Kidney glomerular epithelial cell (primary cell): ENCODE results near the gene TTYH1.
"Not testable (repeated sequence)": the region's sequence is repeated elsewhere in the genome, so short reads cannot be mapped to it uniquely, and the experiment has no call there.

Experiments
- DNase-seq: peaks from one replicate; lab custom pipeline; 2025; lab: John Stamatoyannopoulos, UW

TTYH1 gene

DNA sequence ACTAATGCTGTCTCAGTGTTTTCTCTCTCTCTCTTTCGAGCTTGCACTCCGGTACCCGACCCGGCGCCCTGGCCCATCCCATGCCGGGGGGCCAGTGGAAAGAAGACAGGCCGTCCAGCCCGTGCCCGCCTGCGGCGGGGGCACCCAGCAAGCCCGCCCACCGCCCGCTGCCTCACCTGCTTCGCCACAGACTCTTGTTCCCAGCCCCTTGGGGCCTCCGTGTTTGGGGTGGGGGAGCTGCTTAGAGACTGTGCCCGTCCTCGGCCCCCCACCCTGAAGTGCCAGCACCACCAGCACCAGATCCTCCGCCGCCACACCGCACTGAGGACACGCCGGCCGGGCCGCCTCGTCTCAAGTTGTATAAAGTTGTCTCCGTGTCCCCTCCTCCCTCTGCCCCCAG lies 45.9 kb downstream of the TTYH1 start:
- DNase-seq, result no peak

GRCh38 chr19:54461613-54462012 lies 46.3 kb downstream of the TTYH1 start:
- DNase-seq, result peak; percentile 62

DNA sequence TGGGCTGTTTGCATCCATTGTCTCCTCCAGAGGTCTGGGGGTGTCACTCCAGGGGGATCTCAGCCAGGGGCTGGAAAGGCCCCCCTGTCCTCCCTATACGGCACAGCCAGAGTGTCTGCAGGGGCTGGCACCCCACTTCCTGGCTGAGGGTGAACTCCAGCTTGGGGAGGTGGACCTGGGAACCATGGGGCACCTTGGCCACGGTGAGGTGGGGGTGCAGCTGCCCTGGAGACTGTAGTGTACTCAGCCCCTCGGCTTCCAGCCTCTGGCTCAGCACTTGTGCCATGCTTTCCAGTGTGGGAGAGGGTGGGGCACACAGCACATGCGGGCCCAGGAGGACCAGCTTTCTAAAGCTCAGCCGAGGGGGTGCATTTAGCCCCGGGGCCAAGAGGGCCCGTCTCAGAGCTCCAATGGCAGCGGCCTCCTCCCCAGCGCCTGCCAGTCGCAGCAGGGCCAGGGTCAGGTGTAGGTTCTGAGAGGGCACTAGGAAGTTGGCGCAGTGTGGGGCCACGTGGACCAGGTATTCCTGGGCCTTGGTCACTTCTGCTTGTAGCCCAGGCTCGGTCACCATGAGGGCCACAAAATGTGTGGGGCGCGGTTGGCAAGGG lies 46.9 kb downstream of the TTYH1 start:
- DNase-seq, result no peak

- DNase-seq, result no peak
Measured at GRCh38 chr19:54462655-54463530, 47.6 kb downstream of the TTYH1 start.

DNA sequence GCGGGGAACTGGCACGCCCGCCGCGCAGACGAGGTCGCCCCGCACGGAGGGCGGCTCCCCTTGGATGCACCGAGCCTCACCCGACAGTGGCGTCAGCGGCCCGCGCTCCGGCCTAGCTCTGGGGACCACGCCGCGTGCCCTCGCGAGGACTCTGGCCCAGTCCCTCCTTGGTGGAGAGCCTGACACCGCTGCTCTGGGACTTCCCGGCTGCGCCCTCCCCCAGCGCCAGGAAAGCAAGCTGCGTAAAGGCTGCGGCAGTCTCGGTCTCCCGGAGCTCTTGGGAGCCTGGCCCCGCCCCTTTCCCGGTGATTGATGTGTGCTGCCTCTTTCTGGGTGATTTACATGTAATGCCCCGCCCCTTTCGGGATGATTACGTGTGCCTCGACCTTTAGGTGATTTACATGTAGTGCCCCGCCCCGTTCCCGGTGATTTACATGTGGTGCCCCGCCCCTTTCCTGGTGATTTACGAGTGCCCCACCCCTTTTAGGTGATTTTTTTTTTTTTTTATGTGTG lies 48.3 kb downstream of the TTYH1 start, which contains the start of gene LENG9:
LENG9 (minus strand) TSS at position 248 of the 513 bp plus-strand sequence. CDS start 252 bp downstream, outside the sequence.
- peak; percentile 96 for DNase-seq

DNA sequence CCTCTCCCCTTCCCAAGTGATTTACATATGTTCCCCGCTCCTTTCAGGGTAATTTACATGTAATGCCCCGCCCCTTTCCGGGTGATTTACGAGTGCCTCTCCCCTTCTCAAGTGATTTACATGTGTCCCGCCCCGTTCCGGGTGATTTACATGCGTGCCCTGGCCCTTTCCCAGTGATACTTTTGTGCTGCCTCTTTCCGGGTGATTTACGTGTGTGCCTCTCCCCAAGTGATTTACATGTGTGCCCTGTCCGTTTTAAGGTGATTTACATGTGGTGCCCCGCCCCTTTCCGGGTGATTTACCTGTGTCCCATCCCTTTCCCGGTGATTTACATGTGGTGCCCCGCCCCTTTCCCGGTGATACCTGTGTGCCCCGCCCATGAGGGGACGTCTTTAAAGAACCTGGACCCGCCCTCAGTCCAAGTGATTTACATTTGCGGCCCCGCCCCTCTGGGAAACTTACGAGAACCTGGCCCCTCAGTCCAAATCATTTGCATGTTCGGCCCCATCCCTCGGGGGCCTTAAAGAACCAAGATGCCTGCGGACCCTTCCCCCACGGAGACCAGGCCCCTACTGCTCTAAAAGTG lies 48.9 kb downstream of the TTYH1 start:
- DNase-seq, result peak; percentile 95

GRCh38 chr19:54464630-54465425 lies 49.6 kb downstream of the TTYH1 start:
- DNase-seq, result peak; percentile 63

GRCh38 chr19:54465426-54466109 lies 50.3 kb downstream of the TTYH1 start:
- DNase-seq, result no peak

GRCh38 chr19:54466110-54466480 lies 50.8 kb downstream of the TTYH1 start:
- not testable (repeated sequence) for DNase-seq

- DNase-seq, result no peak
Measured at GRCh38 chr19:54469496-54469934, 54.3 kb downstream of the TTYH1 start.

DNA sequence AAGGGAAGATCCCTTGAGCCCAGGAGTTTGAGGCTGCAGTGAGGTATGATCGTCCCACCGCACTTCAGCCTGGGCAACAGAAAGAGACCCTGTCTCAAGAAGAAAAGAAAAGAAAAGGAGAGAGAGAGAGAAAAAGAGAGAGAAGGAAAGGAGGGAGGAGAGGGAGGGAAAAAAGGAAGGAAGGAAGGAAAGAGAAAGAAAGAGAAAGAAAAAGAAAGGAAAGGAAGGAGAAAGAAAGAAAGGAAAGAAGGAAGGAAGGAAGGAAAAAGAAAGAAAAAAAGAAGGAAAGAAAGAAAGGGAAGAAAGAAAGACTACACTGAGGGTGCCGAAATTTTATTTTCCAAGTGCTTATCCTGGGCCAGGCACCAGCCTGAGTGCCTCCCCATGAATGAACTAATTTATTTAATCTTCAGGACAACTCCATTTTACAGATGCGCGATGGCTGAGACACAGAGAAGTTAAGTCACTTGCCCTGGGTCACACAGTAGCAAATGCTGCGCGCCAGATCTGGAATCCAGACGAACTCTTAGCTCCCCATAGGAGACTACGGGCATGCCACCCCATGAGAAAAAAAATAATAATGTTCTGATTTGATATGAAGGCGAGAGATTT lies 55.1 kb downstream of the TTYH1 start:
- no peak for DNase-seq

DNA sequence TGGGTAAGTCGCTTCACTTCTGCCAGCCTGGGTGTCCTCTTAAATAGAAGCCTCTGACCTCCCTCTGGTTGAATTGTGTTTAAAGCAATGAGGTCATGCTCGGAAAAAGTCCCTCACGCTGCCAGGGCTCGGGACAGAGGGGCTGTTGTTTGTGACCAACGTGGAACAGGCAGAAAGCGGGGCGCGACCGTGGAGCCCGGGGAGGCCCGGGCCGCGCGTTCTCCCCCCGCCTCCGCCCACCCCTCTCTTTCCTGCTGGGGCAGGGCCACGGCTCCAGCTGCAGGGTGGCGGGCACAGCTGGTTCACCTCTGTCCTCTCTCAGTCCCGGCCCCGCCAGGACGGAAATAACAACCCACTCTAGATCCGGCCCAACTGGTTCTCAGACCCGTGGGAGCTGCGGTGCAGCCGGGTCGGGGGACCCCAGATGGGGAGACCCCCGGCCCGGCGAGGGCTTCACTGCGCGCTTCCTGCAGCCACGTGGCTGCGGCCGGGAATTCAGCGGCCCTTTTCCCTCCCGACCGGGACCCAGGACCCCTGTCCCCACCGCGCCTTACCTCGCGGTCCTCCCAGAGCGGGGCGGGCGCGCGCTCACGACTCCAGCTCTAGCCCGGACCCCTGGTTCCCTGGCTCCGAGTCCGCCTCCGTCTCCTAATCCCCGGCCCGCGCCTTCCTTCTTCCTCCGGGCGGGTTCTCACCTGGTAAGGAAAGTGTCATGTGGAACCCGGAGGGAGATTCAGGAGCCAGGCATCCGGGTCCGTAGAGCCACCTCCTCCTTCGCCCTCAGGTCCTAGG lies 55.9 kb downstream of the TTYH1 start:
- DNase-seq, result no peak

DNA sequence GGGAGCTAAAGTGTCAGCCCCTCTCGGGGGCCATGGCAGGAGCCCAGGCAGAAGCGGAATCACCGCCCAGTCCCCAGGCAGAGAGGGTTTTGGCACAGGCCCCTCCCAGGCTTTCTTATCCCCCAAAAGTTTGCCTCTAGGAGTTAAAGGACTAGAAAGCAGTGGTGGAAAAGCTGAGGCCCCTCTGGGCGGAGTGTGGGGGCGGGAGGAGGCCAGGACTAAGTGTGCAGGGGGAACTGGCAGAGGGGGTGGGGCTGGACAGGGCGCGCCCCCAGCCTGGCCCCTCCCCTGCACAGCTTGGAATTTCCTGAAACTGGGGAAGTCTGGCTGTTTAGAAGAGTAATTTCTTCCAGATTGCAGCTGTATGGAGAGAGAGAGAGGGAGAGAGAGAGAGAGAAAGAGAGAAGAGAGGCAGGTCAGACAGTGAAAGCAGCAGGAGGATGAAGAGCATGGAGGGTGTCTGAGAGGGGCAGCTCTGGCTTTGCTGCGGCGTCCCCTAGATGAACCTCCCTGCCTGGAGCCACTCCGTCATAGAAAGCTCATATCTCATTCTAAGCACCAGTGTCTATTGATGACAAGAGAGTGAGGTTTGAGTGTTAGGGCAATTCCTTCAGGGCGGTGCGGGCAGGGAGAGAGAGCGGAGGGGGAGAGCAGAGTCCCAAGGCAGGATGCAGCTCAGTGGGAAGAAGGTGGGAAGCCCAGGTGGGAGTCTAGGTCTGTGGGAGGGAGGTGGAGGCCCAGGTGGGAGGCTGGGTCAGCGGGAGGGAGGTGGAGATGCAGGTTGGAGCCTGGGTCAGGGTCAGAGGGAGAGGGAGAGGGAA lies 58.0 kb downstream of the TTYH1 start, which contains the start of gene CDC42EP5:
CDC42EP5 (minus strand) TSS at position 226 of the 821 bp plus-strand sequence. CDS start 7,749 bp downstream, outside the sequence.
- DNase-seq, result no peak

DNA sequence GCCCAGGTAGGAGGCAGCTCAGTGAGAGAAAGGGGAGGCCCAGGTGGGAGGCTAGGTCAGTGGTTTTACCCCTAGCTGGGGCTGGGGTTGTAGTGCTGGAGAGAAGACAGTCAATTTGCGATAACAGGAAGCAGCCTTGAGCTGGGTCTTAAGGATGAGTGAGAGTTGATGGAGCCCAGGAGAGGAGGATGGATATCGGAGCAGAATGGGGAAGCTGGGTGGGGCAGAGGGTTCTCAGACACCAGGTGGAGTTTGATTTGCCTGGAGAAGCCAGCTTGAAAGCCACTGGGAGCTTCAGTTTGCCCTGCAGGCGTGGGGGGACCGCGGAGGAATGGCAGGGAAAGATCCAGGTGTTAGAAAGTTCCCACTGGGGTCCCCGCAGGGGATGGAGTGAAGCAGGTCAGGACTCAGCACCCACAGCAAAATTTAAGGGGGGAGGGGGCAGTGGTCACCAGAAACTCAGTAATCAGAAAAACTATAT lies 58.7 kb downstream of the TTYH1 start:
- DNase-seq, result no peak

- DNase-seq, result no peak
Measured at GRCh38 chr19:54475706-54476105, 60.4 kb downstream of the TTYH1 start.

DNA sequence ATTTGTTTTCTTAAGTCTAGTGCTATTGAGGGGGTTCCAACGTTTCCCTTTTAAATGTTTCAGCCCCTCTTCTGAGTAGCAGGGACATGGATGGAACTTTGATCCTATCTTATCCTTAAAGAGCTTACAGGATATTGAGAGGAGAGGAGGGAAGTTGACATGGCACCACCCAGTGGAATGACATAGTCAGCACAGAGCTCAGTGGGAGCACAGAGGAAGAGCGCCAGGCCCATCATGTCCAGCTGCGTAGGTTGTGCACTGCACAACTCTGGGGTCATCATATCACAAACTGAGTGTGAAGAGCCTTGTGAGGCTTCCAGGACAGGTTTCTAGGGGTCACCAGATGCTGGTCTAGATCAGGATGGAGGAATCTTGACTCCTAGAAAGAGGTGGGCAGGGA lies 62.4 kb downstream of the TTYH1 start:
- DNase-seq, result no peak

DNA sequence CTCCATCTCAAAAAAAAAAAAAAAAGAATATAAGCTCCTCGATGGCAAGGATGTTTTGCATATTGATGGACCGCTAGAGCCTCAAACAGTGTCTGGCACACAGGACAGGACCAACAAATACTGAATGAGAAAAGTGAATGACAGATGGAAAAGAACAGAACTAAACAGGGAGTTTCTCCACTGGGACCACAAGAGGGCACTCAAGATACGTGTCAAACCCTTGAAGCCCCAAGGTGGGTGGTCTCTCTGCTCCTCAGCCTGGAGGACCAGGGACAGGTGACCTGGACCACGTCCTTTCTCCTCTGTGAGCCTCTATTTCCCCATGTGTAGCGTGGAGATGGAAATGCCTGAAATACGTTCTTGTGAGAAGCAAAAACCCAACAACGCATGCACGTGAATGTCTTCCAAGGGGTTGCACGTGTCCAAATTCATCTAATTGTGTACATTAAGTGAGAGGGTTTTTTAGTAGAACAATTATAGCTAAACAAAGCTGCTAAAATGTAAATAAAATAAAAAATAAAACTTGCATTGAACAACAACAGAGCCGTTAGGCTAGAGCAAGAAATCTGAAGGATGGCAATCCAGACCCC lies 63.5 kb downstream of the TTYH1 start:
- DNase-seq, result no peak

- DNase-seq, result no peak
Measured at GRCh38 chr19:54480051-54480450, 64.8 kb downstream of the TTYH1 start.
